ENCODE measurements around the gene ATP6V0E2.

DNA sequence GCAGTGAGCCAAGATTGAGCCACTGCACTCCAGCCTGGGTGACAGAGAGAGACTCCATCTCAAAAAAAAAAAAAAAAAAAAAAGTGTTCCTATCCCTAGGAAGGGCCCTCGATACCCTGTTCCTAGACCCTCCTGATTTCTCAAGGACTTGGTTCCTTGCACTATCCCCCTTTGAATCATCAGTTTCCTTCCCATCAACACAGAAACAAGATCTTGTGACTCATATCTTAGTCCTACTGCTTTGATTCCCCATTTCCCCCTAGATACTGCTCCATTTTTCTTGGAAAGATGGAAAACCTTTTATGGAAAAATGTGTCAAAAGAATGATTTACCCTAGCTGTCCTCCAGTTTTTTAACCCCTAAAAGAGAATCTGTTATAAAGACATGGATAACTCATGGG is 37.3 kb upstream of the ATP6V0E2 start:
- TF ChIP-seq, protein P1, sequence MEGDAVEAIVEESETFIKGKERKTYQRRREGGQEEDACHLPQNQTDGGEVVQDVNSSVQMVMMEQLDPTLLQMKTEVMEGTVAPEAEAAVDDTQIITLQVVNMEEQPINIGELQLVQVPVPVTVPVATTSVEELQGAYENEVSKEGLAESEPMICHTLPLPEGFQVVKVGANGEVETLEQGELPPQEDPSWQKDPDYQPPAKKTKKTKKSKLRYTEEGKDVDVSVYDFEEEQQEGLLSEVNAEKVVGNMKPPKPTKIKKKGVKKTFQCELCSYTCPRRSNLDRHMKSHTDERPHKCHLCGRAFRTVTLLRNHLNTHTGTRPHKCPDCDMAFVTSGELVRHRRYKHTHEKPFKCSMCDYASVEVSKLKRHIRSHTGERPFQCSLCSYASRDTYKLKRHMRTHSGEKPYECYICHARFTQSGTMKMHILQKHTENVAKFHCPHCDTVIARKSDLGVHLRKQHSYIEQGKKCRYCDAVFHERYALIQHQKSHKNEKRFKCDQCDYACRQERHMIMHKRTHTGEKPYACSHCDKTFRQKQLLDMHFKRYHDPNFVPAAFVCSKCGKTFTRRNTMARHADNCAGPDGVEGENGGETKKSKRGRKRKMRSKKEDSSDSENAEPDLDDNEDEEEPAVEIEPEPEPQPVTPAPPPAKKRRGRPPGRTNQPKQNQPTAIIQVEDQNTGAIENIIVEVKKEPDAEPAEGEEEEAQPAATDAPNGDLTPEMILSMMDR (IDR thresholded peaks at IDR 0.05) = no peak
- TF ChIP-seq POLR2A (IDR thresholded peaks at IDR 0.05) = no peak
- TF ChIP-seq EP300 (IDR thresholded peaks at IDR 0.05) = no peak
- no peak for TF ChIP-seq POLR2AphosphoS5 (IDR thresholded peaks at IDR 0.05)

Data from gastroesophageal sphincter (tissue), 3 donors.